GM18868 (cell line): Measurements from ENCODE around the gene GSDME.

Experiments
- ATAC-seq: cut with Tn5 transposase; IDR thresholded peaks from one replicate; pipeline ENCODE4 v1.9.1; 2021; ENCODE audit warnings: mild to moderate bottlenecking, moderate library complexity; ENCODE audit not compliant: unreplicated experiment

The GSDME gene

GRCh38 chr7:24773646-24774045, 16.4 kb upstream of the GSDME start:
- no peak for ATAC-seq

GRCh38 chr7:24769851-24770250, 12.6 kb upstream of the GSDME start:
- no peak for ATAC-seq

GRCh38 chr7:24769014-24769830, 12.0 kb upstream of the GSDME start:
- ATAC-seq, result peak; percentile 77

- no peak for ATAC-seq
Measured at GRCh38 chr7:24767878-24768569, 10.8 kb upstream of the GSDME start.

GRCh38 chr7:24764972-24765744, 7.9 kb upstream of the GSDME start:
- no peak for ATAC-seq

- no peak for ATAC-seq
Measured at GRCh38 chr7:24764011-24764410, 6.7 kb upstream of the GSDME start.

- ATAC-seq, result no peak
Measured at GRCh38 chr7:24763303-24763901, 6.1 kb upstream of the GSDME start.

- no peak for ATAC-seq
Measured at GRCh38 chr7:24762771-24763170, 5.5 kb upstream of the GSDME start.

- ATAC-seq, result no peak
Measured at GRCh38 chr7:24760968-24761367, 3.7 kb upstream of the GSDME start.

GRCh38 chr7:24756545-24757352, 515 bp downstream of the GSDME start:
- ATAC-seq, result peak; percentile 18

GRCh38 chr7:24755541-24756407, 1.5 kb downstream of the GSDME start:
- peak; percentile 66 for ATAC-seq

GRCh38 chr7:24754906-24755506, 2.3 kb downstream of the GSDME start:
- ATAC-seq, result peak; percentile 1

- no peak for ATAC-seq
Measured at GRCh38 chr7:24752073-24752800, 5.0 kb downstream of the GSDME start.

GRCh38 chr7:24751484-24751883, 5.8 kb downstream of the GSDME start:
- no peak for ATAC-seq

- ATAC-seq, result no peak
Measured at GRCh38 chr7:24750441-24751055, 6.7 kb downstream of the GSDME start.

- ATAC-seq, result no peak
Measured at GRCh38 chr7:24748521-24748920, 8.7 kb downstream of the GSDME start.

- ATAC-seq, result no peak
Measured at GRCh38 chr7:24745355-24745754, 11.9 kb downstream of the GSDME start.

- no peak for ATAC-seq
Measured at GRCh38 chr7:24743471-24743870, 13.8 kb downstream of the GSDME start.
